Activated T-helper 17 cell treated with anti-CD3 and anti-CD28 coated beads, Interleukin-2, amount 50 U/mL, for 72 hours (primary cell): ENCODE data around the gene STAT3. TPM values are rescaled to one million over a fixed set of nuclear protein-coding genes. Genes with fewer than 3 reads are reported as not detected.

ENCODE experiments used
- total RNA-seq, 2 donors: library from RNA; stranded (reverse); gene quantifications; one replicate each; pipeline ENCODE4 v1.2.3, GENCODE V29; 2022

Gene STAT3
- total RNA-seq, 2 donors from 2014 or later, result 179 to 429 TPM

Other genes starting within 250 kb of the STAT3 start
- 10 to 100 TPM; 30.4 to 77.7 TPM for gene RAB5C, start 233.5 kb downstream of the STAT3 start, total RNA-seq
- under 1 TPM; 0.95 to 0.99 TPM for gene KCNH4, start 207.3 kb downstream of the STAT3 start, total RNA-seq
- not detected for gene HCRT, start 203.0 kb downstream of the STAT3 start, total RNA-seq
- 10 to 100 TPM; 19.6 to 24.5 TPM for gene GHDC, start 193.9 kb downstream of the STAT3 start, total RNA-seq
- gene STAT5B, start 112.1 kb downstream of the STAT3 start, total RNA-seq, result 100 to 1,000 TPM; 124 to 255 TPM
- gene STAT5A, start 99.9 kb downstream of the STAT3 start, total RNA-seq, result 100 to 1,000 TPM; 133 to 305 TPM
- 1 to 10 TPM; 2.5 to 6.1 TPM for gene CAVIN1, start 34.8 kb upstream of the STAT3 start, total RNA-seq
- 10 to 100 TPM; 14.6 to 44.3 TPM for gene ATP6V0A1, start 70.4 kb upstream of the STAT3 start, total RNA-seq
- gene NAGLU, start 147.8 kb upstream of the STAT3 start, total RNA-seq, result 10 to 100 TPM in 1 of 2 donors, 1 to 10 TPM in 1; 8.4 to 11.0 TPM
- gene HSD17B1, start 164.5 kb upstream of the STAT3 start, total RNA-seq, result under 1 TPM; 0.82 to 0.90 TPM
- 100 to 1,000 TPM in 1 of 2 donors, 10 to 100 TPM in 1; 76.7 to 108 TPM for gene COASY, start 173.7 kb upstream of the STAT3 start, total RNA-seq
- gene MLX, start 178.7 kb upstream of the STAT3 start, total RNA-seq, result 10 to 100 TPM; 46.2 to 57.8 TPM
- gene PSMC3IP, start 189.3 kb upstream of the STAT3 start, total RNA-seq, result 10 to 100 TPM; 25.9 to 34.2 TPM
- gene RETREG3, start 220.9 kb upstream of the STAT3 start, total RNA-seq, result 10 to 100 TPM; 38.5 to 50.7 TPM
- 10 to 100 TPM; 55.8 to 88.4 TPM for gene TUBG1, start 221.2 kb upstream of the STAT3 start, total RNA-seq